GM19324 (cell line): Measurements from ENCODE around the gene TNFSF10.
"Not testable (repeated sequence)": the region's sequence is repeated elsewhere in the genome, so short reads cannot be mapped to it uniquely, and the experiment has no call there.

Source experiments
- ATAC-seq: cut with Tn5 transposase; IDR thresholded peaks from one replicate; pipeline ENCODE4 v1.9.1; 2021; ENCODE audit warnings: mild to moderate bottlenecking, moderate library complexity; ENCODE audit not compliant: unreplicated experiment, low FRiP score

The TNFSF10 gene

GRCh38 chr3:172519740-172520139 lies 3.5 kb downstream of the TNFSF10 start:
- ATAC-seq = no peak

GRCh38 chr3:172518929-172519640 lies 4.1 kb downstream of the TNFSF10 start:
- ATAC-seq = no peak

GRCh38 chr3:172517859-172518466 lies 5.3 kb downstream of the TNFSF10 start:
- no peak for ATAC-seq

- ATAC-seq = no peak
Observed at GRCh38 chr3:172516318-172517214, 6.7 kb downstream of the TNFSF10 start.

GRCh38 chr3:172515130-172515918 lies 7.9 kb downstream of the TNFSF10 start:
- ATAC-seq = no peak

GRCh38 chr3:172514678-172515077 lies 8.6 kb downstream of the TNFSF10 start:
- no peak for ATAC-seq

- no peak for ATAC-seq
Observed at GRCh38 chr3:172513488-172513887, 9.7 kb downstream of the TNFSF10 start.

GRCh38 chr3:172511783-172512762 lies 11.2 kb downstream of the TNFSF10 start:
- ATAC-seq = peak; percentile 48

GRCh38 chr3:172506094-172506493 lies 17.1 kb downstream of the TNFSF10 start:
- no peak for ATAC-seq

GRCh38 chr3:172501540-172501939 lies 21.7 kb downstream of the TNFSF10 start:
- no peak for ATAC-seq

GRCh38 chr3:172490198-172490669 lies 33.0 kb downstream of the TNFSF10 start:
- ATAC-seq = not testable (repeated sequence)

GRCh38 chr3:172478116-172478515 lies 45.1 kb downstream of the TNFSF10 start:
- peak; percentile 30 for ATAC-seq

GRCh38 chr3:172476347-172476746 lies 46.9 kb downstream of the TNFSF10 start:
- no peak for ATAC-seq

- ATAC-seq = no peak
Observed at GRCh38 chr3:172475703-172476102, 47.5 kb downstream of the TNFSF10 start.

- ATAC-seq = no peak
Observed at GRCh38 chr3:172471903-172472302, 51.3 kb downstream of the TNFSF10 start.

- no peak for ATAC-seq
Observed at GRCh38 chr3:172470588-172470987, 52.6 kb downstream of the TNFSF10 start.

- ATAC-seq = no peak
Observed at GRCh38 chr3:172467170-172467824, 55.9 kb downstream of the TNFSF10 start.

- ATAC-seq = no peak
Observed at GRCh38 chr3:172466553-172467130, 56.6 kb downstream of the TNFSF10 start.
